GM12891 (cell line): ENCODE results near the gene KIZ.

ENCODE experiments used
- PAX5 ChIP-seq: IDR thresholded peaks from 2 replicates; pipeline ENCODE4 v1.6.1; 2011; ENCODE audit warnings: low read length, moderate library complexity, mild to moderate bottlenecking; ENCODE audit not compliant: insufficient read depth, severe bottlenecking
- POLR2A ChIP-seq: IDR thresholded peaks from 2 replicates; pipeline ENCODE4 v1.6.1; 2011; ENCODE audit warnings: low read depth, low read length, control low read depth
- POLR2AphosphoS5 ChIP-seq: IDR thresholded peaks from 2 replicates; pipeline ENCODE4 v1.6.1; 2011; ENCODE audit warnings: low read depth, low read length, control low read depth
- POU2F2 ChIP-seq: IDR thresholded peaks from 2 replicates; pipeline ENCODE4 v1.6.1; 2011; ENCODE audit warnings: low read depth, mild to moderate bottlenecking, control low read depth, low read length, moderate library complexity
- SPI1 ChIP-seq: IDR thresholded peaks from 2 replicates; pipeline ENCODE4 v1.6.1; 2011; ENCODE audit warnings: low read depth, low read length, control low read depth
- TAF1 ChIP-seq: IDR thresholded peaks from 2 replicates; pipeline ENCODE4 v1.6.1; 2011; ENCODE audit warnings: low read depth, low read length, control low read depth

DNA sequence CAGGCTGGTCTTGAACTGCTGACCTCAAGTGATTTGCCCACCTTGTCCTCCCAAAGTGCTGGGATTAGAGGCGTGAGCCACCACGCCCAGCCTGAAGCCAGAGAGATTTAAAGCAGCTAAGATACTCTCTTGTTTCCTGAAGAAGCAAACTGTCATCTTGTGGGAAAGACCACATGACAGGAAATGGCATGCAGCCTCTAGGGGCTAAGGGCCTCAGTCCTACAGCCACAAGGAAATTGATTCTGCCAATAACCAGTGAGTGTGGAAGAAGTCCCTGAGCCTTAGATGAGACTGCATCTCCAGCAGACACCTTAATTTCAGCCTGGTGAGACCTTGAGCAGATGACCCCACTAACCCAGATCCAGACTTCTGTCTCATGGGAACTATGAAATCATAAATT, 40.9 kb downstream of the KIZ start:
- TF ChIP-seq POLR2A (no peak), TAF1 (no peak), POLR2AphosphoS5 (no peak), SPI1 (no peak), POU2F2 (no peak), PAX5 (no peak)
